Neutrophil (primary cell): Measurements from ENCODE around the gene VAV3.
"Not testable (repeated sequence)": the region's sequence is repeated elsewhere in the genome, so short reads cannot be mapped to it uniquely, and the experiment has no call there.

Experiments
- H3K27ac ChIP-seq: fragments of 200-600 bp; sonication (generic); 2 replicates; pipeline ENCODE4 v1.5.1; 2016; ENCODE audit warnings: mild to moderate bottlenecking, moderate library complexity
- H3K27me3 ChIP-seq: fragments of 200-600 bp; sonication (generic); 2 replicates; pipeline ENCODE4 v1.6.0; 2016; ENCODE audit warnings: mild to moderate bottlenecking
- H3K36me3 ChIP-seq: fragments of 200-600 bp; sonication (generic); 2 replicates; pipeline ENCODE4 v1.5.1; 2017
- H3K4me1 ChIP-seq, 2 experiments: fragments of 200-600 bp in 1 of 2; sonication (generic) in 1 of 2; 1 replicate in 1 of 2; 2 replicates in 1 of 2; pipeline versions ENCODE4 v1.5.1 to v1.6.1; 2013 to 2016; ENCODE audit warnings: low read depth in 1 of 2, low read length in 1 of 2, mild to moderate bottlenecking in 1 of 2, moderate library complexity in 1 of 2; ENCODE audit not compliant: control insufficient read depth in 1 of 2, insufficient read depth in 1 of 2
- H3K4me3 ChIP-seq, 2 experiments: fragments of 200-600 bp in 1 of 2; sonication (generic) in 1 of 2; 1 replicate in 1 of 2; 2 replicates in 1 of 2; pipeline ENCODE4 v1.5.1; 2013 to 2016; ENCODE audit warnings: low read depth in 1 of 2, low read length in 1 of 2, mild to moderate bottlenecking in 1 of 2, moderate library complexity in 1 of 2
- H3K9me3 ChIP-seq: fragments of 200-600 bp; sonication (generic); 2 replicates; pipeline ENCODE4 v1.5.1; 2016
- TF ChIP-seq, protein P1 (sequence below): fragments of 200-600 bp; sonication (generic); IDR thresholded peaks from 2 replicates; pipeline ENCODE4 v1.5.1; 2016; ENCODE audit warnings: antibody characterized with exemption

Gene VAV3

DNA sequence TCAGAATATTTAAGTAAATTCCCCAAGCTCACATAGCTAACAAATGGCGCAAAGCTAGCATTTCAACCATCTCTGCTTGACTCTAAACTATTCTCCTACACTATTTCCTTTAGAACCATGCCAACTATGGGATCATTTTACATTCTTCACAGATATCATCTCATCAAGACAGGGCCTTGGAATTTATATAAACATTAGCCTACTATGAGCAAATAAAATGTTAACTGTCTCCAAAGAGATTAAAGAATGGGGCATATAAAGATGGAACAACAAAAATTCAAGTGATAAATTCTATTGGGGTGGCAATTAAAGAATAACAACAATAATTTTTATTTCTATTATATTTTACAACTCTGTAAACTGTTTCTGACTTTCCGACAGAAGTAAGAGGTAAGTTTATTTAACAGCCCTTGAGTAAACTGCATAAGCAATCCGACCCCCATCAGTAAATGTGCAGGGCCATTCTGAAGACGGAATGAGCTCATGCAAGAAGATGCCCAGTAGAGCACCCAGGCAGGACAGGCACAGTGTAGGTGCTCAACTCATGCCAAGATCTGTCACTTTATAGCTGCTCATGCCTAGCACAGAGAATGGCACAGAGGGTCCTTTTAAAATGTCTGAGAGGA, 261.9 kb downstream of the VAV3 start:
- Histone ChIP-seq H3K27me3 (no peaks in the 10 kb centered on the region), H3K27ac (no peak overlapping the region), H3K9me3 (no peaks in the 10 kb centered on the region), H3K4me1 (no peaks in the 10 kb centered on the region), H3K36me3 (peaks cover 37% of the 10 kb centered on the region), H3K4me3 (no peak overlapping the region)
- TF ChIP-seq, protein P1, sequence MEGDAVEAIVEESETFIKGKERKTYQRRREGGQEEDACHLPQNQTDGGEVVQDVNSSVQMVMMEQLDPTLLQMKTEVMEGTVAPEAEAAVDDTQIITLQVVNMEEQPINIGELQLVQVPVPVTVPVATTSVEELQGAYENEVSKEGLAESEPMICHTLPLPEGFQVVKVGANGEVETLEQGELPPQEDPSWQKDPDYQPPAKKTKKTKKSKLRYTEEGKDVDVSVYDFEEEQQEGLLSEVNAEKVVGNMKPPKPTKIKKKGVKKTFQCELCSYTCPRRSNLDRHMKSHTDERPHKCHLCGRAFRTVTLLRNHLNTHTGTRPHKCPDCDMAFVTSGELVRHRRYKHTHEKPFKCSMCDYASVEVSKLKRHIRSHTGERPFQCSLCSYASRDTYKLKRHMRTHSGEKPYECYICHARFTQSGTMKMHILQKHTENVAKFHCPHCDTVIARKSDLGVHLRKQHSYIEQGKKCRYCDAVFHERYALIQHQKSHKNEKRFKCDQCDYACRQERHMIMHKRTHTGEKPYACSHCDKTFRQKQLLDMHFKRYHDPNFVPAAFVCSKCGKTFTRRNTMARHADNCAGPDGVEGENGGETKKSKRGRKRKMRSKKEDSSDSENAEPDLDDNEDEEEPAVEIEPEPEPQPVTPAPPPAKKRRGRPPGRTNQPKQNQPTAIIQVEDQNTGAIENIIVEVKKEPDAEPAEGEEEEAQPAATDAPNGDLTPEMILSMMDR = no peak

- not testable (repeated sequence) for H3K4me3 ChIP-seq, H3K9me3 ChIP-seq
- H3K36me3 ChIP-seq = peaks cover 37% of the 10 kb centered on the region
Measured at GRCh38 chr1:107700651-107701050, 264.3 kb downstream of the VAV3 start.

DNA sequence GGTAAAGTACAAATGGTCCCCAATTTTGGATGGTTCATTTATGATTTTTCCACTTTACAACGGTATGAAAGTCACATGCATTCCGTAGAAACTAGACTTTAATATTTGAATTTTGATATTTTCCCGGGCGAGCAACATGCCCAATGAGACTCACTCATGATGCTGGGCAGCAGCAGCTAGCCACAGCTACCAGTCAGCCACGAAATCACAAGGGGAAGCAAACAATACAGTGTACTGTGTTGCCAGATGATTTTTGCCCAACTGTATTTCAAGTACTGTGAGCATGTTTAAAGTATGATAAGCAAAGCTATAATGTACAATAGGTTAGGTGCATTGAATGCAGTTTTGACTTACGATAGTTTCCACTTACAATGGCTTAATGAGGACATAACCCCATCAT, 266.8 kb downstream of the VAV3 start:
- Histone ChIP-seq H3K36me3 (peaks cover 25% of the 10 kb centered on the region), H3K4me3 (no peak overlapping the region), H3K27me3 (no peaks in the 10 kb centered on the region), H3K9me3 (no peaks in the 10 kb centered on the region), H3K4me1 (no peaks in the 10 kb centered on the region), H3K27ac (no peak overlapping the region)
- TF ChIP-seq, protein P1 = no peak

More at GRCh38 chr1:107700651-107701050, 264.3 kb downstream of the VAV3 start:
- not testable (repeated sequence) for H3K27ac ChIP-seq, H3K4me1 ChIP-seq, H3K27me3 ChIP-seq

GRCh38 chr1:107695341-107695740, 269.6 kb downstream of the VAV3 start:
- H3K36me3 ChIP-seq = peaks cover 14% of the 10 kb centered on the region
- no peak overlapping the region for H3K27ac ChIP-seq
- no peaks in the 10 kb centered on the region for H3K9me3 ChIP-seq
- H3K4me3 ChIP-seq = no peak overlapping the region
- TF ChIP-seq, protein P1 = no peak
- H3K27me3 ChIP-seq = no peaks in the 10 kb centered on the region
- H3K4me1 ChIP-seq = no peaks in the 10 kb centered on the region

GRCh38 chr1:107692580-107693345, 272.2 kb downstream of the VAV3 start:
- Histone ChIP-seq H3K36me3 (peaks cover 5% of the 10 kb centered on the region), H3K9me3 (no peaks in the 10 kb centered on the region), H3K4me1 (no peaks in the 10 kb centered on the region), H3K27ac (no peak overlapping the region), H3K4me3 (no peak overlapping the region), H3K27me3 (no peaks in the 10 kb centered on the region)
- TF ChIP-seq, protein P1 = no peak

DNA sequence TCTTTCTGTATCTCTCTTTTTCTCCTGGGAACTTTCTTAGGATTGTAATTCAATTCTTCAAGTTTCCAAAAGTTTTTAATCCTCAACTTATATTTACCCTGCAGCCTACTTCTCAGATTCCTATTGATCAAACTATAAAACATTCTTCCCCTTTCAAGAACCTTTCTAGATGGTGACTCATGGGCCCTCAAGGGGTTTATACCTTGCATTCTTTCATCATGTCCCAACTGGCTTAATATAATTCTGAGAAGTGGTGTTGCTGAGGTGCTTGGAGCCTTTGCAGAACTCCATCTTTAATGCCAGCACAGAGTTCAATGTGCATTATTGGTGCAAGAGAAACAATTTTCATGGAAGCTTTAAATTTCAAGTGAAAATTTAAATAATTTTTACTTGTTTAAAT, 273.4 kb downstream of the VAV3 start:
- Histone ChIP-seq H3K27me3 (no peaks in the 10 kb centered on the region), H3K4me1 (no peaks in the 10 kb centered on the region), H3K4me3 (no peak overlapping the region), H3K9me3 (no peaks in the 10 kb centered on the region), H3K27ac (no peak overlapping the region), H3K36me3 (no peaks in the 10 kb centered on the region)
- TF ChIP-seq, protein P1 = no peak
